Gastroesophageal sphincter (tissue), 3 donors: ENCODE measurements around the gene PAIP1.

Source experiments
- EP300 ChIP-seq: sonication (generic); formaldehyde crosslinking; IDR thresholded peaks from one replicate; pipeline ENCODE4 v1.6.1; 2017; ENCODE audit warnings: antibody characterized with exemption, mild to moderate bottlenecking
- POLR2A ChIP-seq, 2 donors: fragments of 450-650 bp; IDR thresholded peaks; one replicate each; pipeline ENCODE4 v1.6.1; 2017; ENCODE audit warnings: antibody characterized with exemption in 2 of 2, mild to moderate bottlenecking in 2 of 2, moderate library complexity in 1 of 2
- POLR2AphosphoS5 ChIP-seq: sonication (generic); formaldehyde crosslinking; IDR thresholded peaks from one replicate; pipeline ENCODE4 v1.6.1; 2017; ENCODE audit warnings: antibody characterized with exemption
- TF ChIP-seq, protein P1 (sequence below), 4 experiments: fragments of 200-600 bp in 2 of 4; fragments of 450-650 bp in 2 of 4; sonication (generic) in 1 of 4; IDR thresholded peaks; one replicate each; pipeline ENCODE4 v1.5.1; 2017 to 2019; ENCODE audit warnings: antibody characterized with exemption in 4 of 4, mild to moderate bottlenecking in 2 of 4, moderate library complexity in 2 of 4

DNA sequence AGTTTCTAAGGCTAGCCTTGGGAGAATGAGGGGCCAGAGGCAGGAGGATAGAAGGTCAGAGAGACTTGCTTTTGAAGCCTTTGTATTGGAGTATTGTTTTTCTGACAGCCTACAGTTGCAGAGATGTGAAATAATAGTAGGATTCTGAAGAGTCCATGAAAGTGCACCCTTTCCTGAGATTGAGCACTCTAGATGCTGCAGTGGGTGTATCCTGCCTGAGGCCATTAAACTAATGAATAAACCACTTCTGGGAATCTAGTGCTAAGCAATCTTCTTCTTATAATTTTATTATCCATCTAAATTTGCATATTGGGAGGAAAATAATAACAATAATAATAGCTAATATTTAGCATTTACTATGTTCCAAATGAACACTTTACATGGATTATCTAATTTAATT, 26.8 kb upstream of the PAIP1 start:
- TF ChIP-seq, protein P1, sequence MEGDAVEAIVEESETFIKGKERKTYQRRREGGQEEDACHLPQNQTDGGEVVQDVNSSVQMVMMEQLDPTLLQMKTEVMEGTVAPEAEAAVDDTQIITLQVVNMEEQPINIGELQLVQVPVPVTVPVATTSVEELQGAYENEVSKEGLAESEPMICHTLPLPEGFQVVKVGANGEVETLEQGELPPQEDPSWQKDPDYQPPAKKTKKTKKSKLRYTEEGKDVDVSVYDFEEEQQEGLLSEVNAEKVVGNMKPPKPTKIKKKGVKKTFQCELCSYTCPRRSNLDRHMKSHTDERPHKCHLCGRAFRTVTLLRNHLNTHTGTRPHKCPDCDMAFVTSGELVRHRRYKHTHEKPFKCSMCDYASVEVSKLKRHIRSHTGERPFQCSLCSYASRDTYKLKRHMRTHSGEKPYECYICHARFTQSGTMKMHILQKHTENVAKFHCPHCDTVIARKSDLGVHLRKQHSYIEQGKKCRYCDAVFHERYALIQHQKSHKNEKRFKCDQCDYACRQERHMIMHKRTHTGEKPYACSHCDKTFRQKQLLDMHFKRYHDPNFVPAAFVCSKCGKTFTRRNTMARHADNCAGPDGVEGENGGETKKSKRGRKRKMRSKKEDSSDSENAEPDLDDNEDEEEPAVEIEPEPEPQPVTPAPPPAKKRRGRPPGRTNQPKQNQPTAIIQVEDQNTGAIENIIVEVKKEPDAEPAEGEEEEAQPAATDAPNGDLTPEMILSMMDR (IDR thresholded peaks at IDR 0.05), result no peak
- TF ChIP-seq POLR2A (IDR thresholded peaks at IDR 0.05) (no peak), EP300 (no peak), POLR2AphosphoS5 (no peak)
